Stimulated activated CD4-positive, alpha-beta T cell treated with anti-CD3 and anti-CD28 coated beads, Interleukin-15, amount 100 ng/mL, for 48 hours (primary cell): ENCODE results near the gene IQGAP2.
A peak's percentile ranks its signal among the peaks of the same experiment; 100 is the strongest.
"Not testable (repeated sequence)": the region's sequence is repeated elsewhere in the genome, so short reads cannot be mapped to it uniquely, and the experiment has no call there.

Experiments
- DNase-seq, 2 donors: peaks; one replicate each; pipeline ENCODE4 v3.0.0-alpha.2; 2020; ENCODE audit warnings: low read depth in 2 of 2

The IQGAP2 gene

DNA sequence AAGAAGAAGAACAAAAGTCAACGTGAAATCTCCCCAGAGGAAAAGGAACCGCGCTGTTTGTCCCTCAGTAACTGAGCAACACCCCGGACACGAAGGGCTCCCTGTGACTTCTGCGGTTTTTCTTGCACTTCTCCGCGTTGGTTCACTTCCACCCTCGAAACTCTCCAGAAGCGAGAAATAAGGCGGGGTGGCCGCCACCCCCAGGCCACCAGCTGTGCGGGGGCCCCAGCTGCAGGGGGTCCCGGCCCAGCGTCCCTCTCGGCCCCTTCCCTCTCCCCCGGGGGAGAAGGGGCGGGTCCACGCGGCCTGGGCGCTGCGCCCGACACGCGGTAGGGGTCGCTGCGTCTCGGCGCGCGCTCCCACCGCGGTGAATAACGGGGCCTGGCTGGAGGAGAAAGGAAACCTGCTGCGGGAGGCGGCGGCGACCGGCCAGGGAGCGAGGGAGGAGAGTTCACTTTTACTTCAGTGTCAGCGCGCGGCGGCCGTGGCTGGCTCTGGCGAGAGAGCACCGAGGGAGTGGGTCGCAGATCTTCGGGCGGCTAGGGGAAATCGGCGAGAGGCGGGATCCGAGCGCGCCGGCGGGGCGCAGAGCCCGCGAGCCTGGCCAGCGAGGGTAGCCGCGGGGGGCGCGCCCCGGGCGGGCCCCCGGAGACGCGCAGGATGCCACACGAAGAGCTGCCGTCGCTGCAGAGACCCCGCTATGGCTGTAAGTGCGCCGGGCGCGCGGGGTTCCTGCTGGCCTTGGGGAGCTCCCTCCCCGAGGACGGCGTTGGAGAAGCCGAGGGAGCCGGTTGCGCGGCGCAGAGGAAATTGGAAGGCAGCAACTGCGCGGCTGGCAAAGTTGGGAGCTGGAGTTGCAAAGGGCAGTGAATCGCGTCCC lies at the start of gene IQGAP2:
Gene IQGAP2, plus strand, starts transcription at position 400 of the 880 bp plus-strand sequence. Its CDS starts 261 bp downstream, at position 661.
- peak; percentile 69 to 72 for DNase-seq

GRCh38 chr5:76356887-76357286 lies 46.2 kb upstream of the IQGAP2 start:
- no peak for DNase-seq

DNA sequence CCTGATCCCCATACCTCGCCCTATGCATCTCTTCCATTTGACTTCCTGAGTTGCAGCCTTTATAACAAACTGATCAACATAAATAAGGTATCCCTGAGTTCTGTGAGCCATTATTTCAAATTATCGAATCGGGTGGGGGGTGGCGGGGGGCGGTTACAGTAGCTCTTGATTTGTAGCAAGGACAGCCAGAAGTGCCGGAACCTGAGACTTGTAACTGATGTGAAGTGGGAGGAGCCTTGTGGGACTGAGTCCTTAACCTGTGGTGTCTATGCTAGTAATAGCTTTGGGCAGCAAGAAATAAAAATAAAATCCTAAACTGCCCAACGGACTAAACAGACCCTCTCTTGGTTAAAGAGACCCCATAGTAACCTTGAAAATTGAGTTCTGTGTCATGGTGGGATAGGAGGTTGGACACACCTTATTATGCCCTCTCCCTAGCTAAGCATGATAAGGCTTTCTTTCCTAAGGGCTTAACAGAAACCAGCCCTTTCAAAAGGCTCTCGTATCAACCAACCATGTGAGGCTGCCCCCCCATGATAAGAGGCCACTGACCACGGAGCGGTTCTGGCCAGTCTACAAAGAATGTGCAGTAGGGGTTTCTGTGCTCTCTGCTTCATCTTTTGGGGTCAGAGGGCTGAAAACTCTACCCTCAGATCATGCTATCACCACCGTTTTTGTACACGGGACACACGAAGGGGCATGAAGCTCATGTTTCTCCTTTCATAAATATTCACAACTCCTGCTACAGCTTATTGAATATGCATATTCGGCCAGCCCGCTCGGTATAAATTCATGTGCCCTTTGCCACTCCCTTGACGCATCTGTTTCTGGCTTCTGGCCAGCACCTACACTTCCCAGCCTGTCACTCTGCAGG lies 39.5 kb upstream of the IQGAP2 start:
- no peak for DNase-seq

DNA sequence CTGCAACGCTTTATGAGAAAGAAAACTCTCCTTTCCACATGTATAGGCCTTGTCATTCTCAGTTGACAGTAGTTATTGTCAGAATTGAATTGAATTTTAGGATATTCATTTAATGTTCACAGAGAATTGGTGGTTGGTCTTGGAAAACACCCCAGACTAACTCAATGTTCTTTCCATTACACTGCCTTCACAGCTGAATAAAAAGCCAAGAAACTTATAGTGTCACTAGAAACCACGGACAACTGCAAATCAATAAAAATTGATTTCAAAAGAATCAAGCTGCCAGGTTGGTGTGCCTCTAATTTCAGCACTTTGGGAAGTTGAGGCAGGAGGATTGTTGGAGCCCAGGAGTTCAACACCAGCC lies 38.9 kb upstream of the IQGAP2 start:
- no peak for DNase-seq

DNA sequence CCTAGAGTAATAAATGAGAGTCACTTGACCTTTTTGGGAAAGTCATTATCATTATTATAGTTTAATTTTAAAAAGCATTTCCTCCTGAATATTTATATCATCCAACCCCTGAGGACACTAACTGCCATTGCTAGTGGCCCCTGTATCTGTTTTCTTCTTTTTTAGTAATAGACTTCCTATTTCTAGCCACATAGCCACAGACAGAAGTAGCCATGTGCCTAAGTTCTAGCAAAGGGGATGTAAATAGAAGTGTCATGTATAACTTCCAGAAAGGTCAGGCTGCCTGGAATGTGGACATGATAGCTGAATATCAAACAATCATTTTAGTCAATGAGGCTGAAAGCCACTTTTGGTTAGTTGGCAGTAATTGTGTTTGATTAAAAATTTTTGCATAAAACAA lies 37.5 kb upstream of the IQGAP2 start:
- no peak for DNase-seq

DNA sequence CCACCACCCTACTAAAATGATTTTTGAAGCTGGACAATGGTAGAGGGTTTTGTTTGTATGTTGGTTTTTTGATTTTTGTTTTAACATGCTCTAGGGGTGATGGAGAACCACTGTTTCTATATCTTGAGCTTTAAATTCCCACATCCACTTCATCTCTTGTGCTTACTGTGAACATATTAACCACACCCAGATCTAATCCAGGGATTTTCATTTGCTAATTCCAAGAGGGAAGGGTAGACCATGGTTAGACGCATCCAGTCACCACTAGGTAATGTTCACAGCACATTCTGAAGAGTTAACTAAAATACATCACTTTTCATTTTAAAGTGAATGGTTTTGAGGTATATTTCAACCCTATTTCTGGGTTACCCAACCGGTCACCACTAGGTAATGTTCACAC lies 36.5 kb upstream of the IQGAP2 start:
- no peak for DNase-seq

DNA sequence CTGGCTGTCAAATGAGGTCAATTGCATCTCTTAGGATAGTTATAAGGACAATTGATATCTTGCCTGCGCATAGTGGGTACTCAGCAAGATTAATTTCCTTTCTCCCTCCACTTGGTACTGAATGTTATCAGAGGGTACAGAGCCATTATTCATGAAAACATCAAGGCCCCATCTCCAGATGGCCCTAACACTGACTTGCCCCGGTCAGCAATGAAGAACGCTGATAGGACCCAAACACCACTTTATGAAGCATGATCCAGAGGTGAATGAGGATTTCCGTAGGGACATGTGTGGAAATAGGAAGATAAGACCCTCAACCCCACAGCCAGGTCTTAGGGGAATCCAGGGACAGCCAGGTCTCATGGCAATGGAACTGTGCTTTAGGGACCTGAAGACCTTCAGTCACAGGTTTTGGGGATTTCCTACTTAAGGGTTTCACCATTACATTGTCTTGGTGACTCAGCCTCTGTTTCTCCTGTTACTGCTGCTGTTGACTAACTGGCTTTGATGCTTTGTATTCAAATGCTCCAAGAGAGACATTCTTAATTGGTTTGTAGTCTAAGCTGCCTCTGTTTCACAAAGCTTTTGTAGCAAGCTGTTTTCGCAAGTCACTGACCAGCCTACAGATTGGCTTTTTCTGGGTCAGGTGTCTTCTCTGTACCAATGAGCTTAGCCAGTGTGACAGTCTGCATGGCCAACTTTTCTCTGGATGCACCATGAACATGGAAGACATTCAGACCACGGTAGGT lies 35.3 kb upstream of the IQGAP2 start:
- peak; percentile 18 to 30 for DNase-seq

GRCh38 chr5:76368941-76369340 lies 34.1 kb upstream of the IQGAP2 start:
- DNase-seq: no peak

- not testable (repeated sequence) for DNase-seq
Measured at GRCh38 chr5:76369668-76370067, 33.4 kb upstream of the IQGAP2 start.

GRCh38 chr5:76371960-76372322 lies 31.1 kb upstream of the IQGAP2 start:
- DNase-seq: no peak

GRCh38 chr5:76372323-76373054 lies 30.6 kb upstream of the IQGAP2 start:
- no peak for DNase-seq

DNA sequence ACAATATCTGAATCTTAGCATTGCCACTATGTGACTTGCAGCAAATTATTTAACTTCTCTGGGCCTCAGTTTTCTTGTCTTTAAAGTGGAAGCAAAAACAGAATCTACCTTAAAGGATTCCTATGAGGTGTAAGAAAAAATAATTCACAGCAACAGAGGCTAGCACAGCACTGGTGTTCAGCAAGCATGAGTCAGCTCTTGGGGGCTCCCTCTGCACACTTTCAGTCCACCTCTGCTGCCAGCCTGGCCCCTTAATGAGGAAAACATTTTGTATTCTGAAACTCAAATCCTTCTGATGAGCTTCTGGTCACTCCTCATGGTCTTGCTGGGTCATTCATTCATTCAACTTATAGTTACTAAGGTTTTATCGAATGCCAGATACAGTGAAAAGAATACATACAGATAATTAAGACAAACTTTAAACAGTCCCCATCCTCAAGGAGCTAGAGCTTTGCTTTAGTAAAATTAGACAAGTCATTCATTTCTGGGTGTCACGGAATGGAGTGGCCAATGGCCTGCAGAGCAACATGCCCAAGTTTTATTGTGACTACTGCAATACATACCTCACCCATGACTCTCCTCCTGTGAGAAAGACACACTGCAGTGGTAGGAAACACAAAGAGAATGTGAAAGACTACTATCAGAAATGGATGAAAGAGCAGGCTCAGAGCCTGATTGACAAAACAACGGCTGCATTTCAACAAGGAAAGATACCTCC lies 26.8 kb upstream of the IQGAP2 start:
- DNase-seq: no peak

DNA sequence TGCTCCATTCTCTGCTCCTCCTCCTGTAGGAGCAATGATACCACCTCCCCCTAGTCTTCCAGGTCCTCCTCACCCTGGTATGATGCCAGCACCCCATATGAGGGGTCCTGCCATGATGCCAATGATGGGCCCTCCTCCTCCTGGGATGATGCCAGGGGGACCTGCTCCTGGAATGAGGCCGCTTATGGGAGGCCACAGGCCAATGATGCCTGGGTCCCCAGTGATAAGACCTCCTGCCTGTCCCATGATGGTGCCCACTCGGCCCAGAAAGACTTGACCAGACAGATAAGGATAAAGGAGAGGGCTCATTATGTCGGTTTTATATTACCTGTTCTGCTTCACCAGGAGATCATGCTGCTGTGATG lies 26.2 kb upstream of the IQGAP2 start:
- no peak for DNase-seq

DNA sequence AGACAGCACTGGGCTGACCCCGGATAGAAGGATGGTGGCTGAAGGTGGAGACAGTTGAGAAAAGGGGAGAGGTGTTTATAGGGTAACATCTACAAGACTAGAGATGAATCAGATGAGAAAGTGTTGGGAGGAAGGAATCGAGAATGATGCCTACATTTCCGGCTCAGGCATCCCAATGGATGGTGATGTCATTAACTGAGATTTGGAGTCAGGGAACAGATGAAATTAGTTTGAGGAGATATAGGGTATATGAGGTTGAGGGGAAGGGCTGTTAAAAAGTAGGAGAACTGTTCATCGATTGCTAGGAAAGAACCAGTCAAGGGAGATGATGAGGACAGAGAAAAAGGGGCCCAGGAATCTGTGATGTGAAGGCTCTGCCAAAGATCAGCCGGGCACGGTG lies 24.7 kb upstream of the IQGAP2 start:
- DNase-seq: no peak

GRCh38 chr5:76379316-76379715 lies 23.8 kb upstream of the IQGAP2 start:
- DNase-seq: no peak

GRCh38 chr5:76379855-76380254 lies 23.2 kb upstream of the IQGAP2 start:
- no peak for DNase-seq

DNA sequence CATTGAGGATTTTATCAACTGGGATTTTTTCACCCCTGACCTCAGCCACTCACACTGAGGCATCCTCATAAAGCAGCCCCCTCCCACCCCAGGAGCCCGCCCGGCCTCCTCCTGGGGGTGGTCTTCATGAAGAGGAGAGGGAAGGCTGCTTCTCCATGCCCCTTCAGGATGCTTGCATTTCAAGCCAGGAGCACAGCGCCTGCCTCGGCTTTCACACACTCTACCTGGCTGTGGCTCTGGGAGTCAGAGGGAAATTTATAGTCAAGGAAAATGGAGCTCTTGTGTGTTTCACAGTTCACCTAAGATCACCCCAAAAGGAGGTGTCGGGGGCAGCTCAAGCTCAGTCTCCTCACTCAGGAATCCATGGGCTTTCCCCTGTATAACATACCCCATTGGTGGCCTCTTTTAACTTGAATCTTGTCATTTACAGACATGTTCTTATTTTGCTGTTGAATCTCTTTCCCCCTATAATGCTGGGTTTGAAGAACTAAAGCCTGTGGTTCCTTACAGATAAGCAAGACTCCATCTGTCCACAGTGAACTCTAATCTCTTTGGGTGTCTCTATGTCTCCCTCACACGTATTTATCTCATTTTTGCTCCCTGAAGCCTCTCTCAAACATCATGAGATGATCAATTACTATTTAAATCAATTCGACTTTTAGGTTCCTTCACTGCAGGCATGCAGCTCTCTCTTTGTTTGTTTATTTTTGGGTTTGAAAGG lies 22.6 kb upstream of the IQGAP2 start:
- DNase-seq: no peak

DNA sequence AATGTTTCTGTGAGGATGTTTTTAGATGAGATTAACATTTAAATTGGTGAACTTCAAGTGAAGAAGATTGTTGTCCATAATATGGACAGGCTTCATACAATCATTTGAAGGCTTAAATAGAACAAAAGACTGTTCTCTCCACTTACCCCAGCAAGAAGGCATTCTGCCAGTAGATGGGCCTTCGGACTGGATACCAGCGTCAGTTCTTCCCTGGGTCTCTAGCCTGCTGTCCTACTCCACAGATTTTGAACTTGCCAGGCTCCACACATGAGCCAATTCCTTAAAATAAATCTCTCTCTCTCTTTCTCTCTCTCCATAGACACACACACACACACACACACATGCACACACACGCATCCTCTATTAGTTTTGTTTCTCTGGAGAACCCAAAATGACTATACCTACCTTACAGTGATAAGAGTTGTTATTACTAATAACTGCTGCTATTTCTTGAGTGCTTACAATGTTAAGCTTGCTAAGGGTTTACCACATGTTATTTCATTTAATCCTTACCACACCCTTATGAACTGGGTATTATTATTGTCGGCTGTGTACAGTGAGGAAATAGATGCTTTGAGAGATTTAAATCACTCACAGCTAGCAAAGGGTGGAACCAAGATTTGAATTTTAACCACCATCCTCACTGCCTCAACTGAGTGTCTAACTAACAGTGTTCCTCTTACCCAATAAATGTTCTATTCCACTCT lies 19.8 kb upstream of the IQGAP2 start:
- no peak for DNase-seq

- DNase-seq: no peak
Measured at GRCh38 chr5:76384189-76384588, 18.9 kb upstream of the IQGAP2 start.

- DNase-seq: no peak
Measured at GRCh38 chr5:76384705-76385104, 18.4 kb upstream of the IQGAP2 start.
